Ishikawa (cell line): ENCODE data around the gene CDH13.

Experiments used
- CEBPB ChIP-seq: IDR thresholded peaks from 2 replicates; pipeline ENCODE4 v1.6.1; 2012
- CREB1 ChIP-seq: IDR thresholded peaks from 2 replicates; pipeline ENCODE4 v1.6.1; 2012; ENCODE audit warnings: low read depth
- EGR1 ChIP-seq: IDR thresholded peaks from 2 replicates; pipeline ENCODE4 v1.6.1; 2012
- RAD21 ChIP-seq: IDR thresholded peaks from 2 replicates; pipeline ENCODE4 v1.6.1; 2012; ENCODE audit warnings: low read depth
- REST ChIP-seq: IDR thresholded peaks from 2 replicates; pipeline ENCODE4 v1.6.1; 2012; ENCODE audit warnings: low read depth, mild to moderate bottlenecking
- YY1 ChIP-seq: IDR thresholded peaks from 2 replicates; pipeline ENCODE4 v1.6.1; 2012; ENCODE audit warnings: low read depth

- TF ChIP-seq YY1 = no peak
- no peak for TF ChIP-seq CREB1
- no peak for TF ChIP-seq REST
- no peak for TF ChIP-seq CEBPB
- no peak for TF ChIP-seq RAD21
- TF ChIP-seq EGR1 = no peak
Observed at GRCh38 chr16:83363521-83363920, 736.8 kb downstream of the CDH13 start.
